NCI-H2171 (cell line): ENCODE measurements around the gene COL23A1.

Source experiments
- DNase-seq: peaks from one replicate; lab custom pipeline; 2025; lab: John Stamatoyannopoulos, UW

COL23A1 gene

GRCh38 chr5:178531786-178532185 is 58.4 kb downstream of the COL23A1 start:
- no peak for DNase-seq

GRCh38 chr5:178530526-178530925 is 59.7 kb downstream of the COL23A1 start:
- DNase-seq = no peak

- no peak for DNase-seq
Measured at GRCh38 chr5:178529080-178529479, 61.1 kb downstream of the COL23A1 start.

GRCh38 chr5:178527458-178528307 is 62.5 kb downstream of the COL23A1 start:
- no peak for DNase-seq

GRCh38 chr5:178526773-178527457 is 63.3 kb downstream of the COL23A1 start:
- no peak for DNase-seq

GRCh38 chr5:178525906-178526732 is 64.1 kb downstream of the COL23A1 start:
- DNase-seq = no peak

- DNase-seq = no peak
Measured at GRCh38 chr5:178524093-178524882, 65.9 kb downstream of the COL23A1 start.

- no peak for DNase-seq
Measured at GRCh38 chr5:178522361-178522760, 67.8 kb downstream of the COL23A1 start.

- DNase-seq = no peak
Measured at GRCh38 chr5:178520851-178521250, 69.3 kb downstream of the COL23A1 start.

GRCh38 chr5:178519804-178520203 is 70.4 kb downstream of the COL23A1 start:
- no peak for DNase-seq

- no peak for DNase-seq
Measured at GRCh38 chr5:178519155-178519554, 71.0 kb downstream of the COL23A1 start.

- no peak for DNase-seq
Measured at GRCh38 chr5:178516504-178517235, 73.5 kb downstream of the COL23A1 start.

GRCh38 chr5:178515776-178516503 is 74.3 kb downstream of the COL23A1 start:
- no peak for DNase-seq

- DNase-seq = no peak
Measured at GRCh38 chr5:178514851-178515418, 75.3 kb downstream of the COL23A1 start.

GRCh38 chr5:178511172-178511571 is 79.0 kb downstream of the COL23A1 start:
- DNase-seq = no peak

GRCh38 chr5:178509491-178510057 is 80.6 kb downstream of the COL23A1 start:
- DNase-seq = no peak

GRCh38 chr5:178507151-178507932 is 82.9 kb downstream of the COL23A1 start:
- no peak for DNase-seq

GRCh38 chr5:178505639-178506407 is 84.4 kb downstream of the COL23A1 start:
- no peak for DNase-seq
